Left lung (tissue), 10 donors: ENCODE measurements around the gene NAB1. TPM values are rescaled to one million over a fixed set of nuclear protein-coding genes. Genes with fewer than 3 reads are reported as not detected.
A peak's percentile ranks its signal among the peaks of the same experiment; 100 is the strongest.

Source experiments
- ATAC-seq: fragments of 200-7000 bp; cut with Tn5 transposase; one replicate; pipeline ENCODE4 v1.9.1; 2020; ENCODE audit warnings: moderate library complexity
- DNase-seq, 4 donors: peaks; one replicate each; pipeline ENCODE4 v3.0.0-alpha.2; 2013 to 2020
- H3K27ac ChIP-seq, 2 donors: fragments of 200-600 bp; sonication (generic) in 1 of 2; one replicate each; pipeline versions ENCODE4 v1.5.0 to v1.8.0; 2020 to 2021
- H3K27me3 ChIP-seq, 2 donors: fragments of 200-600 bp; sonication (generic) in 1 of 2; one replicate each; pipeline versions ENCODE4 v1.5.0 to v1.8.0; 2020 to 2021
- H3K36me3 ChIP-seq, 2 donors: fragments of 200-600 bp; sonication (generic) in 1 of 2; one replicate each; pipeline versions ENCODE4 v1.5.0 to v1.8.0; 2020 to 2021
- H3K4me1 ChIP-seq, 2 donors: fragments of 200-600 bp; one replicate each; pipeline ENCODE4 v1.8.0; 2021
- H3K4me3 ChIP-seq, 2 donors: fragments of 200-600 bp; sonication (generic) in 1 of 2; one replicate each; pipeline versions ENCODE4 v1.5.0 to v1.8.0; 2020 to 2021; ENCODE audit warnings: mild to moderate bottlenecking in 1 of 2
- H3K9me3 ChIP-seq, 2 donors: fragments of 200-600 bp; sonication (generic) in 1 of 2; one replicate each; pipeline versions ENCODE4 v1.5.0 to v1.8.0; 2020 to 2021
- CTCF ChIP-seq, 2 donors: fragments of 200-600 bp; sonication (generic) in 1 of 2; IDR thresholded peaks; one replicate each; pipeline versions ENCODE4 v1.5.0 to v1.8.0; 2021; ENCODE audit warnings: antibody characterized with exemption in 2 of 2
- intact Hi-C, 2 donors: fragments of 100-400 bp; cut with DNase I; formaldehyde crosslinking; loops; one replicate each; pipeline versions ENCODE4 v1.11.2 to v1.14.2; 2022
- polyA plus RNA-seq, 6 donors: library from polyadenylated mRNA; unstranded; fragments of 120-200 nt; gene quantifications; one replicate each; pipeline ENCODE4 v1.2.1, GENCODE V29; 2013; ENCODE audit not compliant: insufficient read length in 6 of 6
- total RNA-seq, 2 donors: library from RNA; stranded (reverse); fragmentation: NEBNext Ultra II Directional; extraction: Animal tissue kit (Norgen Biotek cat#: 25700); gene quantifications; one replicate each; pipeline ENCODE4 v1.2.1, GENCODE V29; 2021
- donor health status: DM: no; HTN: yes; CAD: no.
- donor health status: DM: no; HTN: no; CAD: no.

Gene NAB1
- total and polyA plus RNA-seq, 8 donors, result 28.4 to 85.3 (median 75.3) TPM

- ATAC-seq (no peak), DNase-seq (no peak)
- H3K36me3 ChIP-seq, result no peaks in the 10 kb centered on the region
- H3K27me3 ChIP-seq, result no peaks in the 10 kb centered on the region
- no peak overlapping the region for H3K27ac ChIP-seq
- intact Hi-C loops, result no loop called here
- H3K4me3 ChIP-seq, result no peak overlapping the region
- H3K4me1 ChIP-seq, result no peaks in the 10 kb centered on the region
- no peak for TF ChIP-seq CTCF (IDR thresholded peaks at IDR 0.05)
- peaks cover 0 to 3% of the 10 kb centered on the region in 2 donors for H3K9me3 ChIP-seq
Observed at GRCh38 chr2:190615555-190616200, 33.2 kb upstream of the NAB1 start.

- Histone ChIP-seq H3K4me1 (no peaks in the 10 kb centered on the region), H3K27ac (no peak overlapping the region), H3K9me3 (no peaks in the 10 kb centered on the region), H3K4me3 (no peak overlapping the region), H3K36me3 (no peaks in the 10 kb centered on the region), H3K27me3 (no peaks in the 10 kb centered on the region)
- DNase-seq (no peak), ATAC-seq (no peak)
- intact Hi-C loops, result no loop called here
- no peak for TF ChIP-seq CTCF (IDR thresholded peaks at IDR 0.05)
Observed at GRCh38 chr2:190618030-190618429, 30.9 kb upstream of the NAB1 start.

- Histone ChIP-seq H3K4me1 (peaks cover 0 to 13% of the 10 kb centered on the region in 2 donors), H3K9me3 (no peaks in the 10 kb centered on the region), H3K36me3 (no peaks in the 10 kb centered on the region), H3K27ac (no peak overlapping the region), H3K4me3 (no peak overlapping the region), H3K27me3 (peaks cover 0 to 8% of the 10 kb centered on the region in 2 donors)
- intact Hi-C loops, result no loop called here
- DNase-seq (no peak), ATAC-seq (no peak)
- no peak for TF ChIP-seq CTCF (IDR thresholded peaks at IDR 0.05)
Observed at GRCh38 chr2:190625691-190626090, 23.2 kb upstream of the NAB1 start.

GRCh38 chr2:190626641-190627210 lies 22.2 kb upstream of the NAB1 start:
- no peak overlapping the region for H3K27ac ChIP-seq
- ATAC-seq (no peak), DNase-seq (no peak)
- no peak overlapping the region for H3K4me3 ChIP-seq
- H3K27me3 ChIP-seq, result peaks cover 0 to 8% of the 10 kb centered on the region in 2 donors
- H3K4me1 ChIP-seq, result peaks cover 0 to 13% of the 10 kb centered on the region in 2 donors
- no peak for TF ChIP-seq CTCF (IDR thresholded peaks at IDR 0.05)
- intact Hi-C loops, result no loop called here
- no peaks in the 10 kb centered on the region for H3K9me3 ChIP-seq
- H3K36me3 ChIP-seq, result no peaks in the 10 kb centered on the region

- peaks cover 0 to 8% of the 10 kb centered on the region in 2 donors for H3K27me3 ChIP-seq
- DNase-seq (peak; percentile 46 to 86 (median 72)), ATAC-seq (peak; percentile 90)
- H3K36me3 ChIP-seq, result no peaks in the 10 kb centered on the region
- H3K27ac ChIP-seq, result peak overlapping the region in 1 of 2 donors; percentile 15
- TF ChIP-seq CTCF (IDR thresholded peaks at IDR 0.05), result no peak
- peak overlapping the region in 1 of 2 donors; percentile 25 for H3K4me3 ChIP-seq
- intact Hi-C loops, result no loop called here
- H3K9me3 ChIP-seq, result no peaks in the 10 kb centered on the region
- H3K4me1 ChIP-seq, result peaks cover 0 to 13% of the 10 kb centered on the region in 2 donors
Observed at GRCh38 chr2:190627448-190628412, 21.2 kb upstream of the NAB1 start.
